HepG2 (cell line): ENCODE data around the gene ZNF627. TPM values are rescaled to one million over a fixed set of nuclear protein-coding genes. Genes with fewer than 3 reads are reported as not detected.

Experiments
- CC2D1A ChIP-seq: sonication (generic); formaldehyde crosslinking; IDR thresholded peaks from 2 replicates; pipeline ENCODE4 v1.8.1; 2023; ENCODE audit warnings: mild to moderate bottlenecking, missing genetic modification reagents
- CREB3 ChIP-seq: sonication (generic); formaldehyde crosslinking; IDR thresholded peaks from 2 replicates; pipeline ENCODE4 v1.5.0; 2020; ENCODE audit warnings: missing genetic modification reagents
- HNF4G ChIP-seq, 2 experiments: sonication (generic) in 1 of 2; formaldehyde crosslinking in 1 of 2; IDR thresholded peaks; 2 replicates each; pipeline versions ENCODE4 v1.4.0 to v1.6.1; 2011 to 2020; ENCODE audit warnings: borderline replicate concordance in 2 of 2, low read depth in 2 of 2, mild to moderate bottlenecking in 2 of 2, low read length in 1 of 2, missing genetic modification reagents in 1 of 2, moderate library complexity in 1 of 2
- KDM3A ChIP-seq: IDR thresholded peaks from 2 replicates; pipeline ENCODE4 v1.6.1; 2018; ENCODE audit warnings: low read depth, missing compliant biosample characterization
- KLF13 ChIP-seq: sonication (generic); formaldehyde crosslinking; IDR thresholded peaks from 2 replicates; pipeline ENCODE4 v1.4.0; 2020; ENCODE audit warnings: mild to moderate bottlenecking, missing genetic modification reagents
- MTERF4 ChIP-seq: sonication (generic); formaldehyde crosslinking; IDR thresholded peaks from 2 replicates; pipeline ENCODE4 v1.8.0; 2023; ENCODE audit warnings: mild to moderate bottlenecking, missing genetic modification reagents
- NCOR1 ChIP-seq: fragments of 200-600 bp; sonication (generic); IDR thresholded peaks from 2 replicates; pipeline ENCODE4 v1.7.0; 2017; ENCODE audit warnings: antibody characterized with exemption, low read length, borderline replicate concordance
- PHF21A ChIP-seq: sonication (generic); formaldehyde crosslinking; IDR thresholded peaks from 2 replicates; pipeline ENCODE4 v1.5.0; 2020; ENCODE audit warnings: mild to moderate bottlenecking, missing genetic modification reagents
- RNF219 ChIP-seq: sonication (generic); formaldehyde crosslinking; IDR thresholded peaks from 2 replicates; pipeline ENCODE4 v1.5.0; 2020; ENCODE audit warnings: mild to moderate bottlenecking, missing genetic modification reagents
- TEAD2 ChIP-seq: sonication (generic); formaldehyde crosslinking; IDR thresholded peaks from 2 replicates; pipeline ENCODE4 v1.9.0; 2021; ENCODE audit warnings: missing genetic modification reagents
- ZBTB34 ChIP-seq: sonication (generic); formaldehyde crosslinking; IDR thresholded peaks from 2 replicates; pipeline ENCODE4 v1.8.0; 2022; ENCODE audit warnings: mild to moderate bottlenecking, missing genetic modification reagents
- ZEB1 ChIP-seq: IDR thresholded peaks from 2 replicates; pipeline ENCODE4 v1.6.1; 2012; ENCODE audit warnings: mild to moderate bottlenecking, low read depth, inconsistent platforms; ENCODE audit not compliant: insufficient replicate concordance
- ZKSCAN8 ChIP-seq: IDR thresholded peaks from 2 replicates; pipeline ENCODE4 v1.6.1; 2016; ENCODE audit warnings: borderline replicate concordance, missing genetic modification reagents, missing compliant biosample characterization
- ZNF18 ChIP-seq: sonication (generic); formaldehyde crosslinking; IDR thresholded peaks from 2 replicates; pipeline ENCODE4 v1.8.0; 2022; ENCODE audit warnings: mild to moderate bottlenecking, missing genetic modification reagents; ENCODE audit not compliant: insufficient replicate concordance
- ZNF335 ChIP-seq: sonication (generic); formaldehyde crosslinking; IDR thresholded peaks from 2 replicates; pipeline ENCODE4 v1.4.0; 2020; ENCODE audit warnings: missing genetic modification reagents
- ZNF432 ChIP-seq: sonication (generic); formaldehyde crosslinking; IDR thresholded peaks from 2 replicates; pipeline ENCODE4 v1.5.0; 2020; ENCODE audit warnings: missing genetic modification reagents, mild to moderate bottlenecking, borderline replicate concordance
- ZNF770 ChIP-seq: sonication (generic); formaldehyde crosslinking; IDR thresholded peaks from 2 replicates; pipeline ENCODE4 v1.5.0; 2020; ENCODE audit warnings: mild to moderate bottlenecking, missing genetic modification reagents
- ZNF788 ChIP-seq: sonication (generic); formaldehyde crosslinking; IDR thresholded peaks from 2 replicates; pipeline ENCODE4 v1.5.0; 2020; ENCODE audit warnings: mild to moderate bottlenecking, missing genetic modification reagents, borderline replicate concordance
- polyA plus RNA-seq, 8 experiments: library from polyadenylated mRNA; depleted of rRNA in 3 of 8; stranded (reverse) in 7 of 8; unstranded in 1 of 8; fragments of >200 nt; fragmentation: Illumina TruSeq in 4 of 8; extraction: Trizol in 4 of 8; gene quantifications; 2 replicates each; pipeline versions ENCODE4 v1.2.1 to v1.2.3, GENCODE V29; 2011 to 2016; ENCODE audit warnings: low read depth in 4 of 8, missing spikeins in 1 of 8, mixed read lengths in 1 of 8; ENCODE audit not compliant: insufficient read depth in 1 of 8
- total RNA-seq, 5 experiments: library from RNA; depleted of rRNA; stranded (reverse); fragments of >200 nt; fragmentation: Illumina TruSeq; extraction: Trizol; gene quantifications; 2 replicates each; pipeline ENCODE4 v1.2.3, GENCODE V29; 2016; ENCODE audit warnings: low read depth in 1 of 5

Gene ZNF627
- total and polyA plus RNA-seq, 2 of the 13 experiments (the other 11 are each of a cell fraction or from before 2014, with no cell fraction given) = 4.2 to 12.7 TPM

- no peak for TF ChIP-seq ZNF432 (CRISPR knock-in tag)
- TF ChIP-seq ZEB1 = no peak
- no peak for TF ChIP-seq ZBTB34
- TF ChIP-seq ZKSCAN8 (CRISPR knock-in tag) = no peak
- TF ChIP-seq HNF4G (IDR thresholded peaks at IDR 0.05; ENCODE audit: borderline replicate concordance, low read depth, low read length) = no peak
- TF ChIP-seq HNF4G (CRISPR knock-in tag; IDR thresholded peaks at IDR 0.05; ENCODE audit: borderline replicate concordance, low read depth) = 0 out of 2 replicates have a peak, but pooled peaks have one; percentile 30
- TF ChIP-seq MTERF4 = peak; percentile 82; the same call in 1 of the 2 replicates
- peak; percentile 61; the same call in 1 of the 2 replicates for TF ChIP-seq ZNF335 (CRISPR knock-in tag)
- no peak for TF ChIP-seq TEAD2 (CRISPR knock-in tag)
- 0 out of 2 replicates have a peak, but pooled peaks have one; percentile 86 for TF ChIP-seq CC2D1A (CRISPR knock-in tag)
- no peak for TF ChIP-seq RNF219 (CRISPR knock-in tag)
- TF ChIP-seq ZNF788 (CRISPR knock-in tag) = peak; percentile 87
- no peak for TF ChIP-seq NCOR1
- TF ChIP-seq PHF21A (CRISPR knock-in tag) = no peak
- TF ChIP-seq KLF13 (CRISPR knock-in tag) = peak; percentile 96
- no peak for TF ChIP-seq ZNF770 (CRISPR knock-in tag)
- TF ChIP-seq CREB3 = no peak
- peak; percentile 47; the same call in 1 of the 2 replicates for TF ChIP-seq KDM3A (CRISPR knock-in tag)
- peak; percentile 46 for TF ChIP-seq ZNF18 (CRISPR knock-in tag)
These were observed at the start of gene ZNF627 (continued) for GRCh38 chr19:11597202-11598102.
